Psoas muscle (tissue), 8 donors: ENCODE measurements around the gene RETN. TPM values are rescaled to one million over a fixed set of nuclear protein-coding genes. Genes with fewer than 3 reads are reported as not detected.
A peak's percentile ranks its signal among the peaks of the same experiment; 100 is the strongest.

Experiments
- ATAC-seq, 4 donors: fragments of 200-7000 bp; cut with Tn5 transposase; one replicate each; pipeline ENCODE4 v1.9.1; 2020; ENCODE audit warnings: moderate library complexity in 3 of 4, mild to moderate bottlenecking in 2 of 4
- DNase-seq, 2 donors: peaks; one replicate each; pipeline ENCODE4 v3.0.0-alpha.2; 2020
- H3K27ac ChIP-seq: fragments of 200-600 bp; one replicate; pipeline ENCODE4 v1.8.0; 2022
- H3K27me3 ChIP-seq, 3 donors: fragments of 200-600 bp in 1 of 3; one replicate each; pipeline versions ENCODE4 v1.6.1 to v1.8.0; 2013 to 2022; ENCODE audit warnings: low read length in 2 of 3, mild to moderate bottlenecking in 2 of 3, moderate library complexity in 1 of 3; ENCODE audit not compliant: insufficient read depth in 3 of 3
- H3K36me3 ChIP-seq, 2 donors: fragments of 200-600 bp in 1 of 2; one replicate each; pipeline versions ENCODE4 v1.6.1 to v1.8.0; 2013 to 2022; ENCODE audit warnings: low read depth in 1 of 2, mild to moderate bottlenecking in 1 of 2, moderate library complexity in 1 of 2; ENCODE audit not compliant: insufficient read depth in 1 of 2
- H3K4me1 ChIP-seq: fragments of 200-600 bp; one replicate; pipeline ENCODE4 v1.8.0; 2022
- H3K4me3 ChIP-seq: fragments of 200-600 bp; one replicate; pipeline ENCODE4 v1.8.0; 2022; ENCODE audit warnings: mild to moderate bottlenecking
- H3K9me3 ChIP-seq: fragments of 200-600 bp; one replicate; pipeline ENCODE4 v1.8.0; 2022
- CTCF ChIP-seq: fragments of 200-600 bp; IDR thresholded peaks from one replicate; pipeline ENCODE4 v1.8.0; 2022; ENCODE audit warnings: antibody characterized with exemption
- WGBS, 3 donors: extraction: QIAGEN DNeasy Blood & Tissue Kit; methylation state at CpG; one replicate each; pipeline versions ENCODE4 v1.1.6 to v1.1.7; 2013; 5-methylcytosine and 5-hydroxymethylcytosine counted together
- intact Hi-C, 2 donors: fragments of 100-400 bp; cut with DNase I; formaldehyde crosslinking; loops; one replicate each; pipeline versions ENCODE4 v1.11.0 to v1.14.2; 2022
- polyA plus RNA-seq, 3 donors: library from polyadenylated mRNA; stranded (reverse); fragments of 200-250 nt; gene quantifications; one replicate each; pipeline ENCODE4 v1.2.3, GENCODE V29; 2013
- total RNA-seq, 4 donors: library from RNA; stranded (reverse); fragmentation: NEBNext Ultra II Directional in 2 of 4; extraction: Animal tissue kit (Norgen Biotek cat#: 25700) in 2 of 4; gene quantifications; one replicate each; pipeline versions ENCODE4 v1.2.1 to v1.2.4, GENCODE V29; 2021 to 2023
- donor health status: healthy with polysubstance abuse.
- donor health status: DM: no; HTN: no; CAD: no; lungs with moderate emphysema.
- donor health status: Bipolar disorder and iron deficiency.
- donor health status: healthy.
- donor health status: DM: yes; HTN: yes; CAD: no.
- donor health status: DM: no; HTN: no; CAD: no.
- donor health status: DM: no; HTN: no; CAD: no.
- donor health status: DM: yes; HTN: yes; CAD: no.

The RETN gene
- total and polyA plus RNA-seq, 7 donors = 0.46 to 4.7 (median 0.57) TPM; not detected in 2

- H3K27ac ChIP-seq = peak within 1 kb of the TSS; percentile 93
- DNase-seq (peak; percentile 89 to 92), ATAC-seq (peak; percentile 89 to 96 (median 93))
- WGBS, 3 donors = 0 to 1% (median 1%) methylated on average over 50 to 79 of the region's 79 CpGs
- intact Hi-C loops = loop anchor here (1.0 to 5.0 kb wide), 5 partner anchors 28 to 323 kb away; no protein-coding TSS in a partner anchor
- H3K36me3 ChIP-seq = peaks cover 0 to 23% of the 10 kb centered on the region in 2 donors
- no peaks in the 10 kb centered on the region for H3K9me3 ChIP-seq
- peak within 1 kb of the TSS; percentile 100 for H3K4me3 ChIP-seq
- H3K4me1 ChIP-seq = no peaks in the 10 kb centered on the region
- peak; percentile 98 for TF ChIP-seq CTCF
- peaks cover 0 to 11% (median 0%) of the 10 kb centered on the region in 3 donors for H3K27me3 ChIP-seq
Observed at GRCh38 chr19:7680606-7681339, 11.9 kb downstream of the RETN start, which contains the start of gene TRAPPC5. TSS of gene TRAPPC5 (plus strand) at chr19:7680833. CDS start at chr19:7682254, 1,421 bp downstream.

- Histone ChIP-seq H3K4me1 (no peaks in the 10 kb centered on the region), H3K27me3 (peaks cover 0 to 3% (median 0%) of the 10 kb centered on the region in 3 donors), H3K27ac (peak overlapping the region; percentile 93), H3K36me3 (peaks cover 0 to 23% of the 10 kb centered on the region in 2 donors), H3K4me3 (peak overlapping the region; percentile 100), H3K9me3 (no peaks in the 10 kb centered on the region)
- intact Hi-C loops = loop anchor here (1.0 to 5.0 kb wide), 4 partner anchors 31 to 324 kb away; no protein-coding TSS in a partner anchor
- 3 to 7% (median 6%) methylated on average over 41 to 43 of the region's 43 CpGs for WGBS, 3 donors
- ATAC-seq = peak; percentile 69 to 84 (median 78)
- peak; percentile 77 to 89 for DNase-seq
- TF ChIP-seq CTCF = peak; percentile 44
Observed at GRCh38 chr19:7681340-7682174, 12.7 kb downstream of the RETN start.

GRCh38 chr19:7682175-7682855 is 13.5 kb downstream of the RETN start:
- Histone ChIP-seq H3K27me3 (no peaks in the 10 kb centered on the region), H3K36me3 (peaks cover 0 to 23% of the 10 kb centered on the region in 2 donors), H3K4me1 (no peaks in the 10 kb centered on the region), H3K27ac (no peak overlapping the region), H3K4me3 (peak overlapping the region; percentile 100), H3K9me3 (no peaks in the 10 kb centered on the region)
- TF ChIP-seq CTCF = no peak
- no peak for DNase-seq
- intact Hi-C loops = loop anchor here in 1 of 2 donors (5.0 kb wide), 1 partner anchor 325 kb away; no protein-coding TSS in a partner anchor
- no peak for ATAC-seq
- 72 to 80% (median 75%) methylated on average over 73 to 74 of the region's 74 CpGs for WGBS, 3 donors

GRCh38 chr19:7685546-7686445 is 16.9 kb downstream of the RETN start:
- intact Hi-C loops = no loop called here

More at GRCh38 chr19:7685546-7686445, 16.9 kb downstream of the RETN start:
- H3K27ac ChIP-seq = no peak overlapping the region
- no peak for TF ChIP-seq CTCF
- H3K4me3 ChIP-seq = no peak overlapping the region
- H3K27me3 ChIP-seq = peaks cover 0 to 6% (median 0%) of the 10 kb centered on the region in 3 donors
- ATAC-seq (no peak), DNase-seq (no peak)
- whole genome bisulfite sequencing, 3 donors = 33 to 38% (median 34%) methylated on average over 18 to 19 of the region's 19 CpGs
- H3K4me1 ChIP-seq = no peaks in the 10 kb centered on the region
- H3K9me3 ChIP-seq = no peaks in the 10 kb centered on the region
- H3K36me3 ChIP-seq = peaks cover 0 to 23% of the 10 kb centered on the region in 2 donors
